GM12891 (cell line): Measurements from ENCODE around the gene MLLT10.
A peak's percentile ranks its signal among the peaks of the same experiment; 100 is the strongest.
"Not testable (repeated sequence)": the region's sequence is repeated elsewhere in the genome, so short reads cannot be mapped to it uniquely, and the experiment has no call there.

Experiments
- DNase-seq: peaks from one replicate; pipeline ENCODE4 v3.0.0; 2011; ENCODE audit warnings: low spot score; ENCODE audit not compliant: insufficient read length
- FAIRE-seq: peaks from 2 replicates; lab custom pipeline; 2011; peaks lifted over from hg19 to GRCh38; lab: Jason Lieb, UNC
- PAX5 ChIP-seq: IDR thresholded peaks from 2 replicates; pipeline ENCODE4 v1.6.1; 2011; ENCODE audit warnings: low read length, moderate library complexity, mild to moderate bottlenecking; ENCODE audit not compliant: insufficient read depth, severe bottlenecking
- POLR2A ChIP-seq: IDR thresholded peaks from 2 replicates; pipeline ENCODE4 v1.6.1; 2011; ENCODE audit warnings: low read depth, low read length, control low read depth
- POLR2AphosphoS5 ChIP-seq: IDR thresholded peaks from 2 replicates; pipeline ENCODE4 v1.6.1; 2011; ENCODE audit warnings: low read depth, low read length, control low read depth
- POU2F2 ChIP-seq: IDR thresholded peaks from 2 replicates; pipeline ENCODE4 v1.6.1; 2011; ENCODE audit warnings: low read depth, mild to moderate bottlenecking, control low read depth, low read length, moderate library complexity
- SPI1 ChIP-seq: IDR thresholded peaks from 2 replicates; pipeline ENCODE4 v1.6.1; 2011; ENCODE audit warnings: low read depth, low read length, control low read depth
- TAF1 ChIP-seq: IDR thresholded peaks from 2 replicates; pipeline ENCODE4 v1.6.1; 2011; ENCODE audit warnings: low read depth, low read length, control low read depth

Gene MLLT10

GRCh38 chr10:21572578-21572977 is 38.5 kb downstream of the MLLT10 start:
- TF ChIP-seq POLR2AphosphoS5: no peak
- DNase-seq (no peak), FAIRE-seq (no peak)

GRCh38 chr10:21574514-21574913 is 40.5 kb downstream of the MLLT10 start:
- not testable (repeated sequence) for FAIRE-seq, DNase-seq

GRCh38 chr10:21579291-21579690 is 45.3 kb downstream of the MLLT10 start:
- no peak for TF ChIP-seq POLR2A
- DNase-seq: no peak
- no peak for FAIRE-seq

- TF ChIP-seq SPI1: peak; percentile 36; the same call in 1 of the 2 replicates
- not testable (repeated sequence) for DNase-seq
- FAIRE-seq: peak; percentile 9
Measured at GRCh38 chr10:21581421-21581834, 47.4 kb downstream of the MLLT10 start.

- DNase-seq (no peak), FAIRE-seq (no peak)
- no peak for TF ChIP-seq TAF1
- no peak for TF ChIP-seq SPI1
- TF ChIP-seq POLR2AphosphoS5: no peak
- TF ChIP-seq PAX5: no peak
- no peak for TF ChIP-seq POU2F2
- TF ChIP-seq POLR2A: no peak
Measured at GRCh38 chr10:21584834-21585530, 51.0 kb downstream of the MLLT10 start.

- FAIRE-seq (no peak), DNase-seq (no peak)
- TF ChIP-seq POLR2A: no peak
- TF ChIP-seq TAF1: no peak
- no peak for TF ChIP-seq POU2F2
- TF ChIP-seq SPI1: no peak
- TF ChIP-seq POLR2AphosphoS5: no peak
- no peak for TF ChIP-seq PAX5
Measured at GRCh38 chr10:21587391-21587790, 53.4 kb downstream of the MLLT10 start.

- not testable (repeated sequence) for FAIRE-seq, DNase-seq
Measured at GRCh38 chr10:21588159-21588558, 54.1 kb downstream of the MLLT10 start.

GRCh38 chr10:21593986-21594385 is 60.0 kb downstream of the MLLT10 start:
- no peak for FAIRE-seq
- no peak for TF ChIP-seq POLR2A
- TF ChIP-seq TAF1: no peak
- no peak for TF ChIP-seq POU2F2
- no peak for TF ChIP-seq PAX5
- TF ChIP-seq POLR2AphosphoS5: no peak
- no peak for TF ChIP-seq SPI1

GRCh38 chr10:21599582-21599981 is 65.5 kb downstream of the MLLT10 start:
- DNase-seq (no peak), FAIRE-seq (no peak)
- TF ChIP-seq TAF1 (no peak), POLR2AphosphoS5 (no peak), SPI1 (no peak), POU2F2 (no peak), POLR2A (no peak), PAX5 (no peak)

More at GRCh38 chr10:21593986-21594385, 60.0 kb downstream of the MLLT10 start:
- DNase-seq: no peak

GRCh38 chr10:21600804-21601433 is 66.9 kb downstream of the MLLT10 start:
- no peak for FAIRE-seq
- TF ChIP-seq TAF1 (no peak), SPI1 (no peak), POU2F2 (no peak), POLR2AphosphoS5 (no peak), PAX5 (no peak), POLR2A (no peak)
- DNase-seq: no peak

GRCh38 chr10:21602313-21602712 is 68.3 kb downstream of the MLLT10 start:
- DNase-seq: no peak
- FAIRE-seq: no peak
- TF ChIP-seq POU2F2: no peak
